Stimulated activated CD4-positive, alpha-beta T cell treated with anti-CD3 and anti-CD28 coated beads, Interleukin-12 subunit alpha, Interleukin-12 subunit beta, amount 100 ng/mL, for 24 hours (primary cell): ENCODE data around the gene APEX2.
A peak's percentile ranks its signal among the peaks of the same experiment; 100 is the strongest.
"Not testable (repeated sequence)": the region's sequence is repeated elsewhere in the genome, so short reads cannot be mapped to it uniquely, and the experiment has no call there.

ENCODE experiments used
- DNase-seq, 2 experiments: peaks; one replicate each; pipeline ENCODE4 v3.0.0-alpha.2; 2020; ENCODE audit warnings: low read depth in 2 of 2

APEX2 gene

GRCh38 chrX:54999717-55000598, at the start of gene APEX2:
APEX2 (plus strand) TSS chrX:55000363; CDS start chrX:55000423, 60 bp downstream.
- peak; percentile 68 to 80 for DNase-seq

GRCh38 chrX:54950730-54951375, 49.3 kb upstream of the APEX2 start:
- DNase-seq: no peak

- no peak for DNase-seq
Observed at GRCh38 chrX:54961750-54962149, 38.4 kb upstream of the APEX2 start.

GRCh38 chrX:54964766-54965497, 35.2 kb upstream of the APEX2 start:
- no peak for DNase-seq

- DNase-seq: no peak
Observed at GRCh38 chrX:54977387-54977786, 22.8 kb upstream of the APEX2 start.

GRCh38 chrX:54978448-54978847, 21.7 kb upstream of the APEX2 start:
- DNase-seq: no peak

GRCh38 chrX:54979432-54979831, 20.7 kb upstream of the APEX2 start:
- no peak for DNase-seq

- no peak for DNase-seq
Observed at GRCh38 chrX:54980334-54980733, 19.8 kb upstream of the APEX2 start.

GRCh38 chrX:54983306-54983705, 16.9 kb upstream of the APEX2 start:
- not testable (repeated sequence) for DNase-seq

GRCh38 chrX:54991706-54992105, 8.5 kb upstream of the APEX2 start:
- DNase-seq: no peak

GRCh38 chrX:54992911-54993622, 7.1 kb upstream of the APEX2 start:
- no peak for DNase-seq

GRCh38 chrX:54994099-54994498, 6.1 kb upstream of the APEX2 start, which contains the start of gene PFKFB1:
PFKFB1 (minus strand) TSS chrX:54994188; CDS start chrX:54994007, 181 bp downstream.
- DNase-seq: no peak

GRCh38 chrX:54994668-54995351, 5.4 kb upstream of the APEX2 start:
- no peak for DNase-seq

GRCh38 chrX:54995621-54996020, 4.5 kb upstream of the APEX2 start:
- DNase-seq: no peak

GRCh38 chrX:55004231-55004630, 4.1 kb downstream of the APEX2 start:
- DNase-seq: no peak

- no peak for DNase-seq
Observed at GRCh38 chrX:55005256-55005655, 5.1 kb downstream of the APEX2 start.

GRCh38 chrX:55006827-55007621, 6.9 kb downstream of the APEX2 start:
- no peak for DNase-seq

GRCh38 chrX:55007656-55008055, 7.5 kb downstream of the APEX2 start:
- no peak for DNase-seq

- DNase-seq: no peak
Observed at GRCh38 chrX:55008571-55009358, 8.6 kb downstream of the APEX2 start.
